Sigmoid colon (tissue), 7 donors: ENCODE measurements around the gene TNPO2. TPM values are rescaled to one million over a fixed set of nuclear protein-coding genes. Genes with fewer than 3 reads are reported as not detected.

Experiments
- DNase-seq: peaks from one replicate; pipeline ENCODE4 v3.0.0-alpha.2; 2019
- H3K27ac ChIP-seq, 4 donors: fragments of 200-600 bp; sonication (generic); one replicate each; pipeline ENCODE4 v1.5.1; 2016 to 2019; ENCODE audit warnings: mild to moderate bottlenecking in 1 of 4
- H3K27me3 ChIP-seq, 3 donors: fragments of 200-600 bp; sonication (generic); one replicate each; pipeline ENCODE4 v1.5.1; 2019; ENCODE audit warnings: mild to moderate bottlenecking in 1 of 3
- H3K36me3 ChIP-seq, 4 donors: fragments of 200-600 bp; sonication (generic); one replicate each; pipeline ENCODE4 v1.5.1; 2016 to 2019
- H3K4me1 ChIP-seq, 4 donors: fragments of 200-600 bp; sonication (generic); one replicate each; pipeline ENCODE4 v1.5.1; 2017 to 2019
- H3K4me3 ChIP-seq, 4 donors: fragments of 200-600 bp; sonication (generic); one replicate each; pipeline ENCODE4 v1.5.1; 2017 to 2019; ENCODE audit warnings: mild to moderate bottlenecking in 2 of 4, moderate library complexity in 1 of 4
- H3K9me3 ChIP-seq, 4 donors: fragments of 200-600 bp in 3 of 4; sonication (generic) in 3 of 4; one replicate each; pipeline versions ENCODE4 v1.5.1 to v1.6.1; 2013 to 2019
- CTCF ChIP-seq, 4 experiments: fragments of 450-650 bp in 3 of 4; fragments of 200-600 bp in 1 of 4; IDR thresholded peaks; one replicate each; pipeline ENCODE4 v1.5.1; 2016 to 2019; ENCODE audit warnings: antibody characterized with exemption in 4 of 4, mild to moderate bottlenecking in 3 of 4, moderate library complexity in 2 of 4
- EP300 ChIP-seq, 4 donors: sonication (generic); formaldehyde crosslinking; IDR thresholded peaks; one replicate each; pipeline ENCODE4 v1.6.1; 2017; ENCODE audit warnings: antibody characterized with exemption in 4 of 4
- POLR2A ChIP-seq, 2 donors: fragments of 450-650 bp; IDR thresholded peaks; one replicate each; pipeline ENCODE4 v1.6.1; 2016; ENCODE audit warnings: antibody characterized with exemption in 2 of 2, mild to moderate bottlenecking in 2 of 2, moderate library complexity in 2 of 2
- POLR2AphosphoS5 ChIP-seq, 4 donors: sonication (generic); formaldehyde crosslinking; IDR thresholded peaks; one replicate each; pipeline ENCODE4 v1.6.1; 2017; ENCODE audit warnings: antibody characterized with exemption in 4 of 4
- WGBS, 2 donors: extraction: QIAGEN DNeasy Blood & Tissue Kit; methylation state at CpG; one replicate each; pipeline ENCODE4 v1.1.7; 2013; 5-methylcytosine and 5-hydroxymethylcytosine counted together
- intact Hi-C: fragments of 100-400 bp; cut with DNase I; formaldehyde crosslinking; loops from one replicate; pipeline ENCODE4 v1.15.1; 2023
- polyA plus RNA-seq, 3 donors: library from polyadenylated mRNA; stranded (reverse); fragments of 200-250 nt; gene quantifications; one replicate each; pipeline ENCODE4 v1.2.3, GENCODE V29; 2013
- total RNA-seq, 4 donors: library from RNA; depleted of rRNA; stranded (reverse); fragments of >200 nt; gene quantifications; one replicate each; pipeline ENCODE4 v1.1.0, GENCODE V29; 2016
- donor health status: healthy with polysubstance abuse.
- donor health status: Bipolar disorder and iron deficiency.
- donor health status: healthy.

TNPO2 gene
- total and polyA plus RNA-seq, 7 donors, result 9.5 to 92.2 (median 54.2) TPM

- Histone ChIP-seq H3K36me3 (peaks cover 0 to 18% (median 1%) of the 10 kb centered on the region in 4 donors), H3K9me3 (no peaks in the 10 kb centered on the region), H3K27ac (no peak overlapping the region), H3K4me3 (no peak overlapping the region), H3K4me1 (peaks cover 0 to 13% (median 9%) of the 10 kb centered on the region in 4 donors), H3K27me3 (no peaks in the 10 kb centered on the region)
- WGBS, 2 donors, result 88 to 90% methylated on average over 6 of the region's 6 CpGs
- TF ChIP-seq POLR2A (IDR thresholded peaks at IDR 0.05), result no peak
- no peak for TF ChIP-seq CTCF (IDR thresholded peaks at IDR 0.05)
- no peak for TF ChIP-seq POLR2AphosphoS5 (IDR thresholded peaks at IDR 0.05)
- no peak for TF ChIP-seq EP300 (IDR thresholded peaks at IDR 0.05)
- no peak for DNase-seq
- intact Hi-C loops, result no loop called here
Measured at GRCh38 chr19:12759686-12760085, 36.0 kb upstream of the TNPO2 start.

GRCh38 chr19:12757544-12758274, 34.0 kb upstream of the TNPO2 start:
- intact Hi-C loops, result no loop called here
- H3K27ac ChIP-seq, result peak overlapping the region; percentile 28 to 53 (median 40)
- no peaks in the 10 kb centered on the region for H3K9me3 ChIP-seq
- DNase-seq, result peak; percentile 87
- H3K36me3 ChIP-seq, result peaks cover 0 to 4% (median 0%) of the 10 kb centered on the region in 4 donors
- peaks cover 0 to 13% (median 9%) of the 10 kb centered on the region in 4 donors for H3K4me1 ChIP-seq
- 5 to 9% methylated on average over 60 of the region's 60 CpGs for WGBS, 2 donors
- peak overlapping the region; percentile 1 to 41 (median 34) for H3K4me3 ChIP-seq
- H3K27me3 ChIP-seq, result no peaks in the 10 kb centered on the region
- TF ChIP-seq POLR2AphosphoS5 (IDR thresholded peaks at IDR 0.05) (no peak), POLR2A (IDR thresholded peaks at IDR 0.05) (no peak), CTCF (IDR thresholded peaks at IDR 0.05) (peak; percentile 56 to 85 (median 78)), EP300 (IDR thresholded peaks at IDR 0.05) (no peak)

GRCh38 chr19:12756150-12756883, 32.6 kb upstream of the TNPO2 start:
- intact Hi-C loops, result no loop called here
- DNase-seq, result no peak
- 82 to 87% methylated on average over 19 of the region's 19 CpGs for WGBS, 2 donors

More at GRCh38 chr19:12756150-12756883, 32.6 kb upstream of the TNPO2 start:
- Histone ChIP-seq H3K27ac (no peak overlapping the region), H3K36me3 (no peaks in the 10 kb centered on the region), H3K4me3 (no peak overlapping the region), H3K27me3 (peaks cover 0 to 3% (median 0%) of the 10 kb centered on the region in 3 donors), H3K9me3 (no peaks in the 10 kb centered on the region), H3K4me1 (peaks cover 0 to 13% (median 9%) of the 10 kb centered on the region in 4 donors)
- TF ChIP-seq CTCF (IDR thresholded peaks at IDR 0.05), result no peak
- TF ChIP-seq POLR2AphosphoS5 (IDR thresholded peaks at IDR 0.05), result no peak
- no peak for TF ChIP-seq EP300 (IDR thresholded peaks at IDR 0.05)
- no peak for TF ChIP-seq POLR2A (IDR thresholded peaks at IDR 0.05)
